Measurements from ENCODE around the gene SH3TC2. TPM values are rescaled to one million over a fixed set of nuclear protein-coding genes. Genes with fewer than 3 reads are reported as not detected.

The SH3TC2 gene
- total RNA-seq, 2 donors from 2014 or later: 0.71 to 0.93 TPM

DNA sequence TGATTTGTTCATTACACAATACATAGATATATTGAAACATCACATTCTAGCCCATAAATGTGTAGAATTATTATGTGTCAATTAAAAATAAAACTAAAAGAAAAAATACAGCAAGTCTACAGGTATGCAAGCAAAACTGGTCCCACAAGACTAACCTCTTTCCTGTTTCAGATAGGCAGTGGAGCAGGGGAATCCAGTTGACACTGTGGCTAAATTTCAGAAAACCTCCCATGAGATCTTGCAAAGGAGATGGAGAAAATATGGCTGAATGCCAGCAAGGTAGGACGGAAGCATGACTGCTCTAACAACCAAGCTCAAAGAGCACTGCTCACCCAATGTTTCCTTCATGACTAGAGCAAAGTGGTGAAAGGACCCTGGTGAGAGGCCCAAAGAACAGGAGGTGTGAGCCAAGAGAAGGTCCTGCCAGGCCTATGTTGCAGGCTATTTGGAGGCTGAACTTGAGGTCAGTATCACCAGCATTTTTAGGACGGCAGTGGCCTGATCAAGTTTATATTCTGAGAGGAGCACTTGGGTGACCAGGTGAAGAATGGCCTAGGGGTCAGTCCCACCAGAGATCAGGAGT lies 1.1 kb upstream of the SH3TC2 start:
- no peak for DNase-seq (ENCODE audit: low spot score)
- intact Hi-C loops (cut with DNase I): no loop called here

DNA sequence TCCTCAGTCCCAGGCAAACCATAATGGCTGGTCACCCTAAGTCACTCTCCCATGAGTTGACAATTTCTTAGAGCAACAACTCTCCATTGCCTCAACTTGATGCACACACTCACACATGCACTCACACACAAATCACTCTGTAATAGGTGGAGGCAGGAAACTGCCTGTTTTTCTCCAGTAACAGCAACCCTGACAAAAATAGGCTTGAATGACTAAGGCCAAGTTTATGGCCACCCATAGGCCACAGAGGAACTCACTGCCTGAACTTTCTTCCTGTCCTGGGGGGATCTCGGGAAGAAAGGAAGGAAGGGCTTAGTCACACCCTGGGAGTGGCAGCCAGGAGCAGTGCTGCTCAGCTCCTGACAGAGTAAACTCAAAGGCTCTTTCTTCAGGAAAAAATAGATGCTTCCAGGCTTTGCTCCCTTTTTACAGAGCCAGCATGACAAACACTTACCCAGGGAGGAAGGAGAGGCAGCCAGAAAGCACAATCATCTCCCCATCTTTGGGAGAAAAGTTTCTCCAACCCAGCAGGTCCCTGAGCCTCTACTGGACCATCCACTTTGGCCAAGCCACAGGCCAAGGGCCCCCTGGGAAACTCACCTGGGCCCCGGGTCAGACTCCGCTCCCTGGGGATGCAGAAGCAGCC lies 368 bp downstream of the SH3TC2 start:
- intact Hi-C loops (cut with DNase I): no loop called here
- DNase-seq (ENCODE audit: low spot score): no peak

DNA sequence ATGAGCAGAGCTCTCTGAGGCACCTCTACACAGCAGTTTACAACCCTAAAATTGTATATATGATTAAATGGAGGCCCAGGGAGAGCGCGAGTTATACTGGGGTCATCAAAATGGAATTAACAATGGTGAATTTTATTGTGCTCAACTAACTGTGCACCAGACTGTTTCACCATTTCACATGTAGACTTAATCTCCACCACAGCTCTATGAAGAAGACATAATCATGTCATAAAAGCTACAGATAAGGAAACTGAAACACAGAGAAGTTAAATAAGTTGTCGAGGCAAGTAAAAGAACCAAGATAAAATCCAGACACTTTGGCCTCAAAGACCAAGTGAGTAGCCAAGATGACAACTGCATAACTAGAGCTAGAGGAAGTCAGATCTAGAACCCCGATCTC lies 1.5 kb downstream of the SH3TC2 start:
- no peak for DNase-seq (ENCODE audit: low spot score)
- intact Hi-C loops (cut with DNase I): no loop called here

DNA sequence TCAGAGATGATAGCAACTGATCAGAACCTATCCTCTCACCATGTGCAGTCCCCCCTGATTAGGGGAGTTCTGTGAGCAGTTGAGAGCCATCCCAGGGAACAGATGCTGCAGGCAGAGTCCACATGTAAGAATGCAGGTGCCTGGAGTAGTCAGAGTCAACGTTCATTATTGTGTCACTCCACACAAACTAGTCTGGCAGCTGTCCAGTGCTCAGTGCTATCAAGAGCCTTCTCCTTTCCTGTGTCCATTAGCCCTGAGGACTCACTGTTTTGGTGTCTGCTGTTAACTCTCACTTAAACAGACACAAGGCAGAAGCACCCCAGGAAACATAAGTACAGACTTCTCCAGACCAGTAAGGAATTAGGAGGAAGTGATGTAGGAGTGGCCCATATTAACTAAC lies 2.5 kb downstream of the SH3TC2 start:
- intact Hi-C loops (cut with DNase I): no loop called here
- no peak for DNase-seq (ENCODE audit: low spot score)

DNA sequence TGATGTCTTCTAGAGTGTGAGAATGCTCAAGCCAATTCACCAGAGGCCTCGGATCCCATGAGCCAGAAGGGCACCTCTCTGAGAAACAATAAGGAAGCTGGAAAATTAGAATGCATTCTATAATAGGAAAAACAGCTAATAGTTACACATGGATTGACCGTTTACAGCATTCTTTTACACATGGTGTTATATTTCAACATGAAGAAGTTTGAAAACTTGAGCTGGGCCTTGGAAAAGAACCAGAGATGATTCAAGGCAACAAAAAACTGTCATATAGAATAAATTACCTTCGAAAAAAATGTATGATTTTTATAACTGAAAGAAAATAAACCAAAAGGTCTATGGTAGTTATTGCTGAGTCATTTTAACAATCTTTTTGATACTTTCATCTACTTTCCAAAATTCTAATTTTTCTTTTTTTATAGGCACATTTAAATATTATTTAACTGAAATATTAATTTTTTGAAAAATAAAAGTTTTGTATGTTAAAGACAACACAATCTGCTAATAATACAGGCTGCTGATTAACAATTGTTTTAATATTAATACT lies 6.2 kb downstream of the SH3TC2 start:
- no peak for DNase-seq (ENCODE audit: low spot score)
- intact Hi-C loops (cut with DNase I): no loop called here

DNA sequence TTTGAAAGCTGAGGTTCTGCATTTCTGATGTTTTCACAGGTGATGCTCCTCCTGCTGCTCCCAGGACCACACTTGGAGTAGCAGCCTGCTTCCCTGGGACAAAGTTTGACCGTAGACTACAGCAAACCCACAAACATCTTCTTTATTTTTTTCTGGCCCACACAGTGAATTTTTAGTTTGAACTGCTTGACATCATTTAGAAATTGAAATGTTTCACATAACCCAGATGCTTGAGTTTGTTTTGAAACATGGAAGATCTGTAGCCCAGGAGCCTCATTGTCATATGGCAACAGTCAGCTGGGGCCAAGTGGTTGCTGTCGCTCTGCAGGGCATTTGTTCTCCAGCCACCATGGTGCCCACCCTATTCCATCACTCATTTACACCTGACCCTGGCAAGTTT lies 8.4 kb downstream of the SH3TC2 start:
- DNase-seq (ENCODE audit: low spot score): no peak
- intact Hi-C loops (cut with DNase I): no loop called here

DNA sequence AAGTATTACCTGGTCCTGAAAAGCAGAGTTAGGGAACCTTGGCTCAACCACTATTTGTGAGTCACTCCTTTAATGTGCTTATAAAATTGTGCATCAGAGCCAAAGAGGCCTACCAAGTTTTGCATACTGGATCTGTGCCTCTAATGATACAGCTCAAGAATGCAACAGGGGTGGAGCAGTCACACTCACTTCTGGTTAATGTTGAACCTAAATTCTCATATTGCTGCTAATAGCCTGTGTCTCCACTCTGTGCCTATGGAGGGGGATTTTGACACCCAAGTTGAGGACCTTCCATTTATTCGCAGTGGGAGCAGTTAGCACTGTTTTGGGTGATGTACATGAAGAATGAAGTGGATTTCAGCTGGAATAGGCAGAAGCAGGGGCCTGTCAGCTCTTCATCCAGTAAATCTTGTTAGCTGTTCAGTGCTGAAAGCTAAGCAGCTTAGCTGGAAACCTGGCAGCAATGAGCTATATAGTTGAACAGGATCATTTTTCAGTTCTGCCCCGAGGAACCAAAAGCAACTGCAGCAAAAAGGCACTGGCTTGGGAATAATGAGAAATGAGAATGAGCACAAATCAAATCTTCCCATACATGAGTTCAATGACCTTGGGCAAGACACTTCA lies 9.7 kb downstream of the SH3TC2 start:
- intact Hi-C loops (cut with DNase I): no loop called here

DNA sequence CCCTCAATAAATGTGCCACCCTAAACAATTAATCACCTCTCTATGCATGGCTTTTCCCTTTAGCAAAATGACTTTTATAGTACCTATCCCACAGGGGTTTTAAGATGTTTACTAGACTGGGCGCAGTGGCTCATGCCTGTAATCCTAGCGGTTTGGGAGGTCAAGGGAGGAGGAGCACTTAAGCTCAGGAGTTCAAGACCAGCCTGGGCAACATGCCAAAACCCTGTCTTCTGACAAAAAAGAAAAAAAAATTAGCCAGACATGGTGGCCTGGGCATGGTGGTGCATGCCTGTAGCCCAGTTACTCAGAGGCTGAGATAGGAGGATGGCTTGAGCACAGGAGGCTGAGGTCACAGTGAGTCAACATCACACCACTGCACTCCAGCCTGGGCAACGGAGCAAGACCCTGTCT lies 13.5 kb downstream of the SH3TC2 start:
- intact Hi-C loops (cut with DNase I): no loop called here
- no peak for DNase-seq (ENCODE audit: low spot score)

More for the DNA sequence above, 9.7 kb downstream of the SH3TC2 start:
- no peak for DNase-seq (ENCODE audit: low spot score)

DNA sequence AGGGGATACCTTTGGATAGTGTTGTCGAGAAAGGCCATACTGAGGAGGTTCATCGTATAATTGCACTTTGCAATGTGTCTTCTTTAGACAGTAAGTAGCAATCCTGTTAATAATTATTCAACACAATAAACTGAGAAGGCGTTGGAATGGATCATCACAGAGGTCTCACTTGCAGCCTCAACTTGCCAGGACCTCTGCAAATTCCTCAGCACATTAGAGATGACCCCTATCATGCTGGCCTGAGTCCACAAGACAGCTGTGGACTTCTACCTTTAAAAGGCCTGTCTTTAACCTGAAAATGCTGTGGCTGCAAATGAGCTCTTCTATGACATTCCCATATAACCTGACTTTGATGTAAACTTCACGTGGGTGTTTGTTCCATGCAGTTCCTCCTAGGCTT lies 14.1 kb downstream of the SH3TC2 start:
- intact Hi-C loops (cut with DNase I): no loop called here
- no peak for DNase-seq (ENCODE audit: low spot score)

DNA sequence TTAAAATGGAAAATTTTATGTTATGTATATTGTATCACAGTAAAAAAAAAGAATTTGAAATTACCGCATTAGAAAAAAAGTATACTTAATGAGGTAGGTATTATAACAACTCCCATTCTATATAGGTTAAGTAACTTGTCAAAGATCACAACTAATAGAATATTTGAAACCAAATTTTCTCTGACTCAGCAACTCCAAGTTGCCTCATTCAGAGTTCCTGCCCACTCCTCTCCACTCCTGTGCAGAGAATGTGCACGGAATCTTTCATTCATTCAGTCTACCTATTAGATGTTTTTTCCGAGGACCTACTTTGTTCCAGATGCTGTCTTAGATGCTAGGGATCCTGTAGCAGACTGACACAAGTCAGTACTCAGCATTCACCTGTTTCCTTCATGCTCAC lies 15.4 kb downstream of the SH3TC2 start:
- intact Hi-C loops (cut with DNase I): no loop called here
- DNase-seq (ENCODE audit: low spot score): no peak

DNA sequence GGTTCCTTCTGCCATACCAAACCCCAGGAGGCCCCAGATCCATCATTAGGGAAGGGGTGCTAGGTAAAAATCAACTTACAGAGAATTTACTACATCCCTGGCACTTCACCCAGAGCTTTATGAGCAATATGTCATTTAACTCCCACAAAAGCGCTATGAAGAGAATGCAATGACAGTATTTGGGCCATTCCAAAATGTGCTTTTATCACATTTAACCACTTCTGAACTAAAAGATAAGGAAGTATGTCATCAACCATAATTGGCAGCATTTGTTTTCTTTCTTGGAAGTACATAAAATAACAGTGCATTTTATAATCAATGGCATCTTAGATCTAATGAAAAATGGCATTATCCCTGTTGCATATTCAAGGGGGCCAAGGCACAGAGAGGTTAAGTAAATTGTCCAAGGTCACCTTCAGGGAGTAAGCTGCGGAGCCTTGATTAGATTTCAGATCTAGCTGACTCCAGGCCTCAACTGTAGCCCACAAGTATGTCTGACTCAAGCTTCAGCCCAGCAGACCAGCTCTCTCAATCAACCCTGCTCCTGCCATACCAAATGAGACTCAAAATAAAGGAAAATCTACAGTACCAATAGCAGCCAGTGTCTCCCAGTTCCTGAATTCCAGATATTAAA lies 16.5 kb downstream of the SH3TC2 start:
- intact Hi-C loops (cut with DNase I): no loop called here
- DNase-seq (ENCODE audit: low spot score): no peak

DNA sequence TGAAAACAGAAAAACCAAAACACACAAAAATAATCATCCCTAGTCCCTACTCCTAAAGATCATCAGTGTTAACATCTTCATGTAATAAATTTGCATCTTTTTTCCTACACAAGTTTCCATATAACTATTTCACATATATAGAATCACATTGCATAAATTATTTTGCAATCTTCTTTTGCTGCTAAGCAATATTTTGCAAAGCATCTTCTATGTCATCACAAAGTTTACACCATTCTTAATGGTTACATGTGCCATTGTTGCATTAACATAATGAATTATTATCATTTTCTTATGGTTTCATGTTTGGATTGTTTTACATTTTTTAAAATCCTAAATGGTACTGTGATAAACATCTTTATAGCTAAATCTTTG lies 17.8 kb downstream of the SH3TC2 start:
- intact Hi-C loops (cut with DNase I): no loop called here
- DNase-seq (ENCODE audit: low spot score): no peak

DNA sequence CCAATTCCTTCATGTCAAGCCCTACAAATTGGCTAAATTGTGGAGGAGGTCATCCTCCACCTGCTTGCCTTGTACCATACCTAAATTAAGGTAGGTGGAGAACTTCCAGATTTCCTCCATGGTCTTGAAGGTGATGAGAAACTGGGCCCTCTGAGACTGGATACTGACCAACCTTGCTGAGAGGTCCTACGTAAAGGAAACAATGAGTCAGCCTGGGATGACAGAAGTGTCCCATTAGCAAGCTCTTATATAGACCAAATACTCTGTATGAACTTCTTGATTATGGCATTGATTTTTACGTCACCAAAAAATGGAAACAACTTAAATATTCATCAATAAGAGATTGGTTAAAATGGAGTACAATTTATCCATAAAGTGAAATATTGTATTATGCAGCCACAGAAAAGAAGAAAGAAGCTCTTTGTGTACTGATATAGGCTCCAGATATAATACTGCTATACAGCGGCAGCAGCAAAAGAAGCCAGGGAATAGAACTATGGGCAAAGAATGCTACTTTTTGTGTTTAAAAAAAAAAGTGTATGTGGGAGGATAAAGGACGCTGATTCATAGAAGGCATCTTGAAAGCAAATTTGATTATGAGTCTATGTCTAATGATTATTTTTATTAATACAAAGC lies 18.3 kb downstream of the SH3TC2 start:
- intact Hi-C loops (cut with DNase I): no loop called here
- DNase-seq (ENCODE audit: low spot score): no peak

DNA sequence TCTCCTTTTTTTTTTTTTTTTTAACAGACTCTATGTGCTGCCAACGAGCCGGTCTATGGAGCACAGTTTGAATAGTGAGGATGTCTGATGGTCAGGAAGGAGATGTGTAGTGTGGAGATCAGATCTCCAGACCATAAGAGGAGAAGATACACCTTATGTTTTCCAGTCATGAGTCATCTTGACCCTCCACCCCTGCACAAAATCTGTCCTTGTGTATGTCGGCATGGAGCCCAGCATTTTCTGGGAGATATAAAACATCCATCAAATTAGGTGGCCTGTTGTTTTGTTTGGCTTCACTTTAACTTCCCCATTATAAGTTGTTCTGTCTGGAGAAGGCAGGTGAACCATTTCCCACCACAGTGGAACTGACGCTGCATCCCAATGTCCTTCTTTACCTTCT lies 19.2 kb downstream of the SH3TC2 start:
- intact Hi-C loops (cut with DNase I): no loop called here
- DNase-seq (ENCODE audit: low spot score): no peak

DNA sequence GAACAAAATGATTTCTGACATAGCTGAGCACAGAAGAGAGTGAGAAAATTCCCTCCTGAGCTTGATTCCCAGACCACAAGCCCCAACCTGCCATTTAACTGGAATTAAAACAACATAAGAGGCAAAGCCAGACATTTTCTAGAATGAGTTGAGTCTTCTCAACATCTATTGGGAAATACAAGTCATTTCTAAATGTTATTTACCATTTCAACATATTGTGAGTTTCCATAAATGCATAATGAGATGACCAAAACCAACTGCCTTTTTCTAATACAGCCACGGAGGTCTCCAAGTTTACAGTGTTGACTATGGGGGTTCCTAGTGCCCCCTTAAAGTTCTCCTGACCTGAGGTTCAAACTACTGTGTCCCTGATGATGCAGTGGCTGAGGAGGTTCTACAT lies 20.0 kb downstream of the SH3TC2 start:
- intact Hi-C loops (cut with DNase I): no loop called here
- DNase-seq (ENCODE audit: low spot score): no peak

DNA sequence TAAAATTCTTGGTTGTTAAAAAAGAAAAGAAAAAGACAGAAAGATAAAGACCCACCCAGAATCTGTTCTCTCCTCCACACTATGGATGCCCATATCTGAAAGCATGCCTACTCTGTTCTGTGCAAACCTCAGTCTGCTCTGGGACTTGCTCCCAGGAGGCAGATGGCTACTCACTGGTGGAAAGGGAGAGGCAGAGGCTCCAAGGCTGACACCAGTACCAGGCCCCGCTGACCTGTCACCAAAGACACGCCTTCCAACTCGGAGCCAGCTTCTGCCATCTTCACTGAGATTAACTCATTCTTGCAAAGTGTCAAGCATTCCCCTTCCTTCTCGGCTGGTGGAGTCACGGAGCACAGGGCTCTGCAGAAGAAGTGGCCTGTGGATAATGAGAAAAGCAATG lies 21.6 kb downstream of the SH3TC2 start:
- intact Hi-C loops (cut with DNase I): no loop called here
- DNase-seq (ENCODE audit: low spot score): no peak

DNA sequence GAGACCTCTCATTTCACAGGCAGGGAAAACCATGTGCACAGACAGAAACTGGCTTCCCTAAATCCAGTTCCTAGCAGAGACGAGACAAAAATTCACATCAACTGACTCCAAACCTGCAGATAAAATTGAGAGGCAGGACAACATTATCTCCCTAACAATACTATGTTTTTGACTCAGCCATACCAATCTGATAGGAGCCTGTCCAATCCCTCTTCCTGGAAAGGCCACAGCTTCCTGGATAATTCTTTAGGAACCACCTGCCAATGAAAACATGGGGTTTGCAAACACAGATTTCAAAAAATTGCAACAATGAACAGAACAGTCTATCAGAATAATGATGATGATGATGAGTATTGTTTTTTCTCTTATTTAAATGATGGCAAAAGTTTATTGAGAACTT lies 22.4 kb downstream of the SH3TC2 start:
- no peak for DNase-seq (ENCODE audit: low spot score)
- intact Hi-C loops (cut with DNase I): no loop called here

DNA sequence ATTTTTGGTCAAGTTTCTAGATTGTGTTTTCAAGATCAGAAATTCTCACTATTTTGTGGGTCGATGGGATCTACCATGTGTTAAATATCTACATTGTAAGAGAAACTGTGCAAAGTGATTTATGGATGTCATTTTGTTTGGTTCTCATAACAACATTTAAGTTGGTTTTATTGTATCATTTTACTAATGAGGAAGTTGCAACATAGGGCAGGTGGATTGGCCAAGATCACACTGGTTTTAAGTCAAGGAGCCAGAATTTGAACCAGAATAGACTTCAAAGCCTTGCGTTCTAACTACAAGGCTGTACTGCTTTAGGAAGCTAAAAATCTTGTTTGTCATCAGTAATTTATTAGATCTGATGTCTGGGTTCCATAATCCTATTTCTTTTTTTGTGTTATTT lies 23.4 kb downstream of the SH3TC2 start:
- intact Hi-C loops (cut with DNase I): loop anchor here (5.0 to 10.0 kb wide), 3 partner anchors 217 to 595 kb away; no protein-coding TSS in a partner anchor
- DNase-seq (ENCODE audit: low spot score): no peak

DNA sequence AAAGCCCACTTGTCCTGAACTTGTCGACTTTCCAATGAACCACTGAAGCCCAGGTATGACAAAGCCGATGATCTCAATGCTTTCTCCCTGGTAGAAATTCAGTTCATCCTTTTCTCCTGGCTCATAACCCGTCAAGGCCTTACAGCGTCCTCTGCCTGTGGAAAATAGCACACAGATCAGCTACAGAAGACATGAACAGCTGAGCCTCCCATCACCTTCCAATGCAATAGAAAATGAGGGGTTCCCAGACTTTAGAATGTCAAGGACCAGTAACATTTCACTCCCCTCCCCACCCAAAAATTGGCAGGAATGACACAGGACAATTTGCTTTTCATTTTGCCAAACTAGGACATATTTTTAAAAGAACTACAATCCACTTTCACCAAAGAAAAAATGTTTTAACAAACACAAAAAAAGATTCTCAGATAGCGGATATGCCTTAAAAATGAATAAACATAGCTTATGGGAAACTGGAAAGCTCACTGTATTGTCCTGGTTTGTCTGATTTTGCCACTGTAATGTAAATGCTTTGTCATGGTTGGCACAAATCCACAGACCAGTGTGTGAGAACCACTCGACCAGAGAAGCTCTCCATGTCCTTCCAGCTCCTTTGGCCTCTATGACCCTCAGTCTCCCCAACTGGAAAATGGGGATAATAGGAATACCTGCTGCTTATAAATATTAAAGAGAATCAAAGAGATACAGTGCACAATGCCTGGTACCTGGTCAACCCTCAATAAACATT lies 24.4 kb downstream of the SH3TC2 start:
- intact Hi-C loops (cut with DNase I): loop anchor here (5.0 to 10.0 kb wide), 3 partner anchors 216 to 594 kb away; no protein-coding TSS in a partner anchor
- no peak for DNase-seq (ENCODE audit: low spot score)
